Measurements from ENCODE around the gene PHIP. TPM values are rescaled to one million over a fixed set of nuclear protein-coding genes. Genes with fewer than 3 reads are reported as not detected.

Gene PHIP
- total RNA-seq, 1 experiment from 2014 or later, result 53.6 TPM

- no peaks in the 10 kb centered on the region for H3K27me3 ChIP-seq (ENCODE audit: insufficient read depth, low read length)
- no peak overlapping the region for H3T11ph ChIP-seq (ENCODE audit: low read length)
- no peaks in the 10 kb centered on the region for H3K23me2 ChIP-seq (ENCODE audit: insufficient read length, low read depth, low read length, poor library complexity, severe bottlenecking)
- no peak for DNase-seq
- 100% methylated on average over 1 of the region's 2 CpGs for WGBS (ENCODE audit: extremely low coverage, insufficient read length, low lambda C conversion rate)
- no peak overlapping the region for H2BK120ac ChIP-seq (ENCODE audit: low read depth, low read length, poor library complexity, severe bottlenecking)
- H4K20me1 ChIP-seq (ENCODE audit: control insufficient read depth, insufficient read depth, insufficient read length), result no peaks in the 10 kb centered on the region
- Mint-ChIP-seq H3K9me3 (no peaks in the 10 kb centered on the region), H3K27me3 (ENCODE audit: low read depth) (no peaks in the 10 kb centered on the region), H3K36me3 (ENCODE audit: insufficient read depth in 1 of 3, low read depth in 3 of 3) (peaks cover 6 to 41% (median 39%) of the 10 kb centered on the region in 3 experiments; a peak in 6 of 7 replicates), H3K27ac (peak overlapping the region in 2 of 3 experiments; percentile 31 to 60; a peak in 4 of 7 replicates), H3K4me3 (no peak overlapping the region), H3K4me1 (peaks cover 5 to 10% of the 10 kb centered on the region in 2 experiments)
- H3K4me2 ChIP-seq (ENCODE audit: insufficient read depth, insufficient read length, low read length), result no peak overlapping the region
- H2AFZ ChIP-seq (ENCODE audit: low read length), result no peak overlapping the region
- TF ChIP-seq CTCF (conservative IDR thresholded peaks at IDR 0.05), result no peak
- H3K79me2 ChIP-seq (ENCODE audit: insufficient read depth, low read length), result peaks cover 5% of the 10 kb centered on the region
- no peak overlapping the region for H3K18ac ChIP-seq (ENCODE audit: insufficient read length, low read depth, low read length)
- no peak overlapping the region for H3K14ac ChIP-seq (ENCODE audit: insufficient read depth, low read length)
- no peak overlapping the region for H3K27ac ChIP-seq (ENCODE audit: insufficient read length, low read depth, low read length)
- no peak overlapping the region for H4K5ac ChIP-seq (ENCODE audit: insufficient read length, low read depth, low read length)
- no peak overlapping the region for H3K9ac ChIP-seq (ENCODE audit: extremely low read depth, insufficient read length, low read length)
- H3K23ac ChIP-seq (ENCODE audit: insufficient read length, low read depth, low read length), result no peak overlapping the region
- no peaks in the 10 kb centered on the region for H3K79me1 ChIP-seq (ENCODE audit: insufficient read depth, low read depth, low read length, poor library complexity, severe bottlenecking)
- H3K4ac ChIP-seq (ENCODE audit: low read depth, low read length), result no peak overlapping the region
- no peak overlapping the region for H4K91ac ChIP-seq (ENCODE audit: insufficient read length, low read depth, low read length)
- H3K56ac ChIP-seq (ENCODE audit: insufficient read length, low read depth, low read length), result no peak overlapping the region
- no peak overlapping the region for H2BK20ac ChIP-seq (ENCODE audit: low read depth, low read length, poor library complexity, severe bottlenecking)
- H2BK5ac ChIP-seq (ENCODE audit: insufficient read length, low read length), result no peak overlapping the region
- no peaks in the 10 kb centered on the region for H3K4me1 ChIP-seq (ENCODE audit: insufficient read depth, low read length)
- H3K9me3 ChIP-seq (ENCODE audit: control insufficient read depth, low read depth, low read length), result no peaks in the 10 kb centered on the region
- H2BK12ac ChIP-seq (ENCODE audit: insufficient read length, low read depth, low read length), result no peak overlapping the region
- no peak overlapping the region for H4K8ac ChIP-seq (replicated peaks; ENCODE audit: insufficient read length, low read depth, low read length)
- no peak overlapping the region for H2AK5ac ChIP-seq (ENCODE audit: insufficient read length, low read length)
- H2BK15ac ChIP-seq (ENCODE audit: low read depth, low read length), result no peak overlapping the region
Observed at GRCh38 chr6:79030023-79030422, 48.0 kb downstream of the PHIP start.

All from H9 (cell line).